Activated T-helper 1 cell treated with Interleukin-2 at 50 U/mL for 16 hours (primary cell): Measurements from ENCODE around the gene WDR1.

Source experiments
- DNase-seq: peaks from one replicate; pipeline ENCODE4 v3.0.0-alpha.2; 2020; ENCODE audit warnings: low read depth

Gene WDR1

DNA sequence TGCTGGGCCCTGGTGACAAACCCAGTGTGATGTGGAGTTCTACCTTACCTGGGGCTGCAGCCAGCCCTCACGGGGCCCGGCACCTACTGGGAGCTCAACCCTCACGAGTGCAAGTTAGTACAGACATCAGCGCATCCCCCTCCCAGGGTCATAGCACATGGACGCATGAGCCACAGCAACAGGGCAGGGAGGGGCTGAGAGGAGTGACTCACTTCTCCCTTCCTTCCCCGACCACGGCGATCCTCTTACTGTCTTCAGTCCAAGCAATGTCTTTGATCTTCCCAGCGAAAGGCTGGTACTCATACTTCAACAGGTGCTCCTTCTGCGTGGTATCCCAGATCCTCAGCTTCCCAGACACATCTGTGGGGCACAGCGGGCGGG is 17.8 kb downstream of the WDR1 start:
- DNase-seq: no peak

DNA sequence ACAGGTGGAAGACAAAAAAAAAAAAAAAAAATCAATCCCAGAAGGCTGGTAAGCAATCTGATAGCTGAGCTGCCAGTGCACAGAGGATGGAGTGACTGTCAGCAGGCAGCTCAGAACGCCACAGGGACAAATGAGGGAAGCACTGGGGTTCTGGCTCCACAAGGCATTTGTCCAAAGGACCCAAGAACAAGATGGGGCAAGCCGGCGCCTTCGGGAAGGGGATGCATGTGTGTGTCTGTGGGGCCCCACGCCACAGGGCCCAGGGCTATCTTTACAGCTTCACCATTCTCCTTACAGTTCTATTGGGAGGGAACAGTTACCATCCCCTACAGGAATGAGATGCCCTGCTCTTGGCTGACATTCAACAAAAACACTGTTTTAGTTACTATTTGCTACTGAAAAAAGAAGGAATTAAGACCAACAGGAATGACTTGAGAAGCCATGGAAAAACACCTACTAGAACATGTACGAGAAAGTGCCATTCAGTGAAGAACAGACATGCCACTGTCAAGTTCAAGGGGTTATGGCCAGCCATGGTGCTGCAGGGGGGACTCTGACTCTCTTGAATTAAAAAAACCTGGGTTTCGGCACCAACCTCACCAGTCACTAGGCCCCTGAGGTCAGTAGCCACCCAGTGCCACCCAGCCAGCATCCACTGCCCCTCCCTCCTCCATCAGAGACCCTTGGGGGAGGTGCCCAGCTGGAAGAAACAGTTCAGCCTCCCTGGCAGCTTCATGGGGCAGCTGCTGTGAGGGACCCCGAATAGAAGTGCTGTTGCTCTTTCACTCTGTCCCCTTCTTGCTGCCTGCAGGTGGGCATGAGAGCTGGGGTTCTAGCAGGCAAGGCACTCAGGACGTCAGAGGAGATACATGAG is 18.5 kb downstream of the WDR1 start:
- no peak for DNase-seq

GRCh38 chr4:10096978-10097335 is 19.6 kb downstream of the WDR1 start:
- DNase-seq: no peak

- peak; percentile 63 for DNase-seq
Observed at GRCh38 chr4:10096201-10096977, 20.2 kb downstream of the WDR1 start.

- DNase-seq: no peak
Observed at GRCh38 chr4:10095296-10095991, 21.2 kb downstream of the WDR1 start.

- DNase-seq: no peak
Observed at GRCh38 chr4:10094841-10095240, 21.8 kb downstream of the WDR1 start.

- DNase-seq: no peak
Observed at GRCh38 chr4:10093801-10094552, 22.6 kb downstream of the WDR1 start.

GRCh38 chr4:10093271-10093621 is 23.4 kb downstream of the WDR1 start:
- no peak for DNase-seq

DNA sequence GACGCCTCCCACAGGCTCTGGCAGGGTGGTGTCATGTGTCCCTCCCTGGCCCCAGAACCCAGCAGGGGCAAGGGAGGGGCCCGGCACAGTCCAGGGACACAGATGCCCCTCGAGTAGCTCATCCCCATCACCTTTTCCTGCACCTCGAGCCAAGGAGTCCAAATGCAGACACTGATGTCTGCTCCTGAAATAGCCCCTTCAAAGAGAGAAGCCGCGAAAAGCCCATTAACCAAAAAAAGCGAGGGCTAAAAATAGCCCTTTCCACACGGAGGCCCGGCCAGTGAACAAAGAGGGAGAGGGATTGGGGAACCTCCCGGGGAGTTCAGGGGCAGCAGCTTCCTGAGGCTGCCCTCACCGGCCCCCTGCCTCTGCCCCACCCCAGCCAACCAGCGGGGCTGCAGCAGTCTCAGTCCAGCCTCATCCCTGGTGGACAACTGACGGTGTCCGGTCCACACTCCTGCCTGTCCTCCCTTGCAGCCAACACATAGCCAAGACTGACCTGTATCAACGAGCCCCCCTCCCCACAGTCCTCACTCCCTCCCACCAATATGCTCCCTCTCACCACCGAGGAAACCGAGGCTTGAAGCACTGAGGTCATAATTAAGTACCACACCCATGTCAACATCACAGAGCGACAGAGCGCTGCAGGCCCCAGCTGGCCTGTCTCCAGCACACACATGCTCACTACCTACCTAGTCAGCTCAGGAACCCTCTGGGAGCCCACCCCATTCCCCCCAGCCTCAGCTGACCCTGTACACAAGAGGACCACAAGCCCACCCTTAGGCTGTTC is 23.9 kb downstream of the WDR1 start:
- no peak for DNase-seq

DNA sequence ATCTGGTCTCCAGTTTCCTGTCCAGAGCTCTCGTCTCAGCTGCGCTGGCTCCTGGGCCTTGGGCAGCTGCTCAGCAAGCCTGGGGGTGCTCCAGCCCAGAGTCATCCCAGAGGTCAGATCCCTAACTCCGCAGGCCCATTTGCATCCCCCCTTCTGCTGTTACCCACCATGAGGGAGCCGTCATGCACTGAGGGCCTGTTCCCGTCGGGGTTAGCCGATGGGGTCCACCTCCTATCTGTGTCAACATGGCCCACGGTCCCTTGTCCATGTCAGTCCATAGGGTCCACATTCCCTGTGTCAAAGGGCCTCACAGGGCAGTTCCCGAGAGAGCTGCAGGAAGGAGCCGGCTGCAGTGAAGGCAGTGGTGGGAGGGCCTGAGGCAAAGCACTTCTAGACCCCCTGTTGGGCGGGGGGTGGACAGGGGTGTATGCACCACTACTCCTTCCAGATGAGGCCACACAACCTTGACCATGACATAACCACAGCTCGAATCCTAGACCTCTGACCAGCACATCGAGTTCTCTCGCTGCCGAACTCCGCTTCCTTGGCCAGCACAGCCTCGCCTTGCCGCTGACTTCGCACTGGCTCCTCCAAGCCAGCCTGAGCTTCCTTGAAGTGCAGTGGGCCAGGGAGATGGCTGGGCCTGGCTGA is 24.9 kb downstream of the WDR1 start:
- DNase-seq: no peak

DNA sequence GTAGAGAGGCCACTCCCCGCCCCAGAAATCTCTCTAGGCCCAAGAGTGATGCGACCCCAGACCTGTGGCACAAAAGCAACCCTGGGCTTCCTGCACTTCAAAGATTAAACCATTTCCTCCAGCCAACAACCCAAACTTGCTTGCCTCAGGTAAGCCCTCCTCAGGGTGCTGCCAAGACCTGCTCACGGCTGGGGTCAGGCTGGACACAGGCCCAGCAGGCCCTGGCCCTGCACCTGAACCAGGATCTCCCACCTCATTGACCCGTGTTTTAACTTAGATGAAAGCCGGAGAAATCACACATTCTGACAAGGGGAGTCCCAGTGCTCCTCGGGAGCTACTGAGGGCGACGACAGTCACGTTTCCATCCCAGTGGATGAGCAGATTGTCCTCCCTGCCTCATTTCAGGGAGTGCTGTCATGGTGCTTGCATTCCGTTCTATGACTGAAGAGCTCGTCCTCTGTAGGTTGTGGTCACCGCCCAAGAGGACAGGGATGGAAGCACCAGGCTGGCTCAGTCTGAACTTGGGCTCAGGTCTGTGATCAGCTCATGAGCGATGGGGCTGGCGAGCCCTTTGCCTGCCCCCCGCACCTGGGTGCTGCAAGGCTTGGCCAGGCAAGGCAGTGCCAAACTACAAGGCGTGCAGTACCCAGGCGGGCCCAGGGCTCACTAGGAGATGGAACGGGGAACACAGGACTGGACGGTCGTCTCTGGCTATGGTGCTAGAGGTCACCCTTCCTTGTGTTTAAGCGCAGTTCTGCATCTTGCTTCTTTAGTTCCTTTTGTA is 25.9 kb downstream of the WDR1 start:
- no peak for DNase-seq

GRCh38 chr4:10089346-10089745 is 27.3 kb downstream of the WDR1 start:
- no peak for DNase-seq

GRCh38 chr4:10088135-10089010 is 28.2 kb downstream of the WDR1 start:
- no peak for DNase-seq

GRCh38 chr4:10087152-10087791 is 29.3 kb downstream of the WDR1 start:
- DNase-seq: no peak

GRCh38 chr4:10086506-10087120 is 30.0 kb downstream of the WDR1 start:
- DNase-seq: no peak

GRCh38 chr4:10085828-10086505 is 30.6 kb downstream of the WDR1 start:
- no peak for DNase-seq

DNA sequence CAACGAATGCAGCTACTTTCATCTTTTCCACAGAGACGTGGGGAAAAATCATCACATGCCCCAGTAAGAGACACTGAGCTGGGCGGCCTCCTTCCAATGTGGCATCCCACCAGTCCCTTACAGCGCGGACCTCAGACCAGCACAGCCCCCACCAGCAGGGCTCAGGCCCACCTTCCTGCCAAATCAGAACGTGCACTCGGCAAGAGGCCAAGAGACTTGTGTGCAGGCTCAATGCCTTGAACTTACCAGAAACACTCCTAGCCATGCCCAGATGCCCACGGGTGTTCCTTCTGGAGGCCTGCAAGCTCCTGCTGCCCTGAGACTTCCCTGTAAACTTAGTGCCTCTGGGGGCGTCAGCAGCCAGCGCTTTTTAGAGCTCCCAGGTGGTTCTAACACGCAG is 31.2 kb downstream of the WDR1 start:
- DNase-seq: no peak
